SU-DHL-6 (cell line): ENCODE data around the gene MTRF1.

ENCODE experiments used
- H2AFZ ChIP-seq: fragments of 200-600 bp; sonication (generic); 2 replicates; pipeline ENCODE4 v1.6.1; 2014; ENCODE audit warnings: low read depth, mild to moderate bottlenecking, moderate library complexity, mixed read lengths, antibody characterized with exemption, low read length; ENCODE audit not compliant: severe bottlenecking
- H3F3A ChIP-seq: fragments of 200-600 bp; shearing (Covaris generic); 2 replicates; pipeline ENCODE4 v1.6.0; 2016; ENCODE audit warnings: antibody characterized with exemption, mild to moderate bottlenecking; ENCODE audit not compliant: insufficient read depth
- H3K27ac ChIP-seq: fragments of 200-600 bp; sonication (generic); 2 replicates; pipeline ENCODE4 v1.5.1; 2016; ENCODE audit warnings: low read depth, mild to moderate bottlenecking, low read length, moderate library complexity, mixed read lengths
- H3K27me3 ChIP-seq: fragments of 200-600 bp; sonication (generic), shearing (Covaris generic); 2 replicates; pipeline ENCODE4 v1.6.0; 2014; ENCODE audit warnings: mild to moderate bottlenecking, low read length
- H3K36me3 ChIP-seq: fragments of 200-600 bp; sonication (generic); 2 replicates; pipeline ENCODE4 v1.6.1; 2014; ENCODE audit warnings: mild to moderate bottlenecking, low read length, mixed read lengths
- H3K4me2 ChIP-seq: fragments of 300-600, 200-600 bp; shearing (Covaris generic), sonication (generic); 2 replicates; pipeline ENCODE4 v1.6.0; 2014; ENCODE audit warnings: low read length, low read depth, mild to moderate bottlenecking; ENCODE audit not compliant: poor library complexity, severe bottlenecking
- H3K4me3 ChIP-seq: fragments of 200-600 bp; sonication (generic); 2 replicates; pipeline ENCODE4 v1.5.1; 2014; ENCODE audit warnings: antibody characterized with exemption, low read length, mild to moderate bottlenecking, mixed read lengths; ENCODE audit not compliant: insufficient read depth, poor library complexity, severe bottlenecking
- H3K79me2 ChIP-seq: fragments of 200-600 bp; sonication (generic); 2 replicates; pipeline ENCODE4 v1.6.1; 2014; ENCODE audit warnings: mild to moderate bottlenecking, low read length, moderate library complexity; ENCODE audit not compliant: insufficient read depth
- H3K9ac ChIP-seq: fragments of 200-600 bp; sonication (generic); 2 replicates; pipeline ENCODE4 v1.7.0; 2014; ENCODE audit warnings: mild to moderate bottlenecking, low read length
- H3K9me2 ChIP-seq: fragments of 200-600 bp; sonication (generic); replicated peaks from 2 replicates; pipeline ENCODE4 v1.6.1; 2014; ENCODE audit warnings: low read length; ENCODE audit not compliant: insufficient read depth
- H3K9me3 ChIP-seq: fragments of 200-600 bp; sonication (generic); 2 replicates; pipeline ENCODE4 v1.6.1; 2014; ENCODE audit warnings: low read length, mixed read lengths; ENCODE audit not compliant: insufficient read depth
- H4K20me1 ChIP-seq: fragments of 200-600 bp; sonication (generic); 2 replicates; pipeline ENCODE4 v1.6.1; 2014; ENCODE audit warnings: low read depth, mild to moderate bottlenecking, antibody characterized with exemption, low read length, moderate library complexity, mixed read lengths
- EZH2phosphoT487 ChIP-seq: fragments of 200-600 bp; sonication (generic), shearing (Covaris generic); conservative IDR thresholded peaks from 2 replicates; pipeline ENCODE4 v1.6.1; 2018; ENCODE audit warnings: mild to moderate bottlenecking, antibody characterized with exemption, low read length, moderate library complexity, mixed read lengths
- TF ChIP-seq, protein P1 (sequence below): fragments of 200-600 bp; sonication (generic); IDR thresholded peaks from one replicate; pipeline ENCODE4 v1.5.1; 2017; ENCODE audit warnings: antibody characterized with exemption, mild to moderate bottlenecking, low read length, moderate library complexity; ENCODE audit not compliant: insufficient read depth, poor library complexity, severe bottlenecking

Gene MTRF1

DNA sequence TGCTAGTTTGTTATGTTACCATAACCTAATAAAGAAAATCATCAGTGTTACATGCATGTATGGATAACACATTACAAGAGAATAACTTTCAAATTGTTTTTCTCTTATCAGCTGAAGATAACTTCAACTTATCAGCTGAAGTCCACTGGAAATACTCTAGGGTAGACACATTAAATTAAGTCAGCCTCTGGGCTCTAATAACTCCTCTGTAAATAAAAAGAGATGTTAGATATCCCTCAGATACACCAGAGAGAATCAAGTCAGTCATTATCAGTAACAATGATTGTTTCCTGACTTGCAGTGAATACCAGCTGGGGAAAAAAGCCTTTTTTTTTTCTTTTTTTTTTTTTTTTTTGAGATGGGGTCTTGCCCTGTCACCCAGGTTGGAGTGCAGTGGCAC, 67.4 kb downstream of the MTRF1 start:
- H4K20me1 ChIP-seq: no peaks in the 10 kb centered on the region
- no peaks in the 10 kb centered on the region for H3K9me2 ChIP-seq
- H2AFZ ChIP-seq: peak overlapping the region; percentile 44
- peak overlapping the region; percentile 65 for H3K4me2 ChIP-seq
- H3K27ac ChIP-seq: peak overlapping the region; percentile 30
- H3K36me3 ChIP-seq: peaks cover 12% of the 10 kb centered on the region
- no peaks in the 10 kb centered on the region for H3K27me3 ChIP-seq
- peaks cover 24% of the 10 kb centered on the region for H3F3A ChIP-seq
- no peak overlapping the region for H3K4me3 ChIP-seq
- H3K9me3 ChIP-seq: peaks cover 21% of the 10 kb centered on the region; the same call in 1 of the 2 replicates
- no peaks in the 10 kb centered on the region for H3K79me2 ChIP-seq
- no peak overlapping the region for H3K9ac ChIP-seq
- TF ChIP-seq, protein P1, sequence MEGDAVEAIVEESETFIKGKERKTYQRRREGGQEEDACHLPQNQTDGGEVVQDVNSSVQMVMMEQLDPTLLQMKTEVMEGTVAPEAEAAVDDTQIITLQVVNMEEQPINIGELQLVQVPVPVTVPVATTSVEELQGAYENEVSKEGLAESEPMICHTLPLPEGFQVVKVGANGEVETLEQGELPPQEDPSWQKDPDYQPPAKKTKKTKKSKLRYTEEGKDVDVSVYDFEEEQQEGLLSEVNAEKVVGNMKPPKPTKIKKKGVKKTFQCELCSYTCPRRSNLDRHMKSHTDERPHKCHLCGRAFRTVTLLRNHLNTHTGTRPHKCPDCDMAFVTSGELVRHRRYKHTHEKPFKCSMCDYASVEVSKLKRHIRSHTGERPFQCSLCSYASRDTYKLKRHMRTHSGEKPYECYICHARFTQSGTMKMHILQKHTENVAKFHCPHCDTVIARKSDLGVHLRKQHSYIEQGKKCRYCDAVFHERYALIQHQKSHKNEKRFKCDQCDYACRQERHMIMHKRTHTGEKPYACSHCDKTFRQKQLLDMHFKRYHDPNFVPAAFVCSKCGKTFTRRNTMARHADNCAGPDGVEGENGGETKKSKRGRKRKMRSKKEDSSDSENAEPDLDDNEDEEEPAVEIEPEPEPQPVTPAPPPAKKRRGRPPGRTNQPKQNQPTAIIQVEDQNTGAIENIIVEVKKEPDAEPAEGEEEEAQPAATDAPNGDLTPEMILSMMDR: no peak

DNA sequence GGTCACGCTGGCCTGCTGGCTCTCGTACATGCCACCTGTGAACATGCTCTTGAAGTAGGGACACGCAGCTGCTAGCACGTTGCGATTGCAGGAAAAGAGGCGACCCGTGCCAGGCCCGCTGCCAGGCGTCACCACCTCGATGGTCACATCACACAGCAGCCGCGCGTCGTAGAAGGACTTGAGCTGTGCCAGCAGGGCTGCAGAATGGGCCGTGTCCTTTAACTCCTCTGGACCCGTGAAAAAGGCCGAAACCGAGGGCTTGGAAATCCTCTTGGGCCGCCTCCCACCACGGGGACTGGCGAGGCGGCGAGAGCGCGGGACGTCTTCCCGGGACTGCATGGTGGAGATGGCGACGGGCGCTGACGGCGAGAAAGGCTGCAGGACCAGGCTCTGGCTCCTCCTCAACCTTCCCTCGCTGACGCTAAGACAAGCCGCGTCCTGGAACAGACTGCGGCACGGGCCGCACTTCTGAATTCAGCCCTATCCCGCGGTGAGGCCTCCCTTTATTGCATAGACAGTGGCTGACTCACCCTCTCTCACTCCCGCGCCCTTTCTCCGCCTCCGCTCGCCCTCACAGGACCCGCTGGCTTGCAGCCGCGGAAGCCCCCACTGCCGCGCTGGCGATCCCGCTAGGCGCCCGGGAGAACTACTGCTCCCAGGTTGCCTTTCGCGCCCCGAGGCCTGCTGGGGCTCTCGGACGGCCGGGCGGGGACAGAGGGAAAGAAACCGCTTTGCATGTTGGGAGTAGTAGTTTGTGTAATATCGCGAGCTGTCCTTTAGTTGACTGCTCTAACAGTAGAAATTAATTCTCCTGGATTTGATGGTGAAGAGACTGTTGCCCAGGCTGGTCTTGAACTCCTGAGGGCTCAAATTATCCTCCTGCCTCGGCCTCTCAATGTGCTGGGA, 69.2 kb downstream of the MTRF1 start, which contains the start of gene KBTBD7:
Gene KBTBD7 (minus strand): TSS at position 651 of the 906 bp plus-strand sequence. CDS start 312 bp downstream, at position 339.
- no peak for TF ChIP-seq EZH2phosphoT487
- no peaks in the 10 kb centered on the region for H4K20me1 ChIP-seq
- peaks cover 12% of the 10 kb centered on the region for H3F3A ChIP-seq
- peak within 1 kb of the TSS; percentile 65 for H3K9ac ChIP-seq
- H3K9me3 ChIP-seq: peaks cover 9% of the 10 kb centered on the region; the same call in 1 of the 2 replicates
- H3K4me3 ChIP-seq: peak within 1 kb of the TSS; percentile 66
- H3K79me2 ChIP-seq: no peaks in the 10 kb centered on the region
- no peaks in the 10 kb centered on the region for H3K27me3 ChIP-seq
- peaks cover 18% of the 10 kb centered on the region for H3K36me3 ChIP-seq
- peak within 1 kb of the TSS; percentile 85 for H2AFZ ChIP-seq
- peak within 1 kb of the TSS; percentile 37 for H3K27ac ChIP-seq
- peak within 1 kb of the TSS; percentile 65 for H3K4me2 ChIP-seq
- H3K9me2 ChIP-seq: no peaks in the 10 kb centered on the region

DNA sequence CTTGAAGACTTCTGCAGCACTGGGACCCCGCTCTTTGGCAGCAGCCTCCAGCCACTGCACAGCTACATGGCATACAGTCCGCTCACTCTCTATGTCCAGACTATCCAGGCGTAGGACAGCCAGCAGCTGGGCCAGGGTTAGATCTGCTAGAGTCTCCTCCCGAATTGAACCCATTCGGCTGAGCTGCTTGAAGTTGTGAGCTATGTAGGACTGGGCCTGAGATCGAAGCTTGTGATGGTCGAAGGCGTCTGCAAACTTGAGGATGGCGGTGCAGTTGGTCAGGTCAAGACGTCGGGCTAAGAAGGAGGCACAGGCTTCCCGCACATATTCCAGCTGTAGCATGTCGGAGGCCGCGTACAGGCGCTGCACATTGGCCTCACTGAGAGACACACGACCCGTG, 69.9 kb downstream of the MTRF1 start:
- Histone ChIP-seq H2AFZ (no peak overlapping the region), H3F3A (peaks cover 5% of the 10 kb centered on the region; the same call in 1 of the 2 replicates), H3K4me2 (peak overlapping the region; percentile 65), H3K9me3 (peaks cover 5% of the 10 kb centered on the region; the same call in 1 of the 2 replicates), H3K4me3 (no peak overlapping the region), H3K27ac (no peak overlapping the region), H3K36me3 (peaks cover 16% of the 10 kb centered on the region), H3K9ac (no peak overlapping the region), H3K9me2 (no peaks in the 10 kb centered on the region), H3K27me3 (no peaks in the 10 kb centered on the region), H4K20me1 (no peaks in the 10 kb centered on the region), H3K79me2 (no peaks in the 10 kb centered on the region)
- TF ChIP-seq, protein P1: no peak

DNA sequence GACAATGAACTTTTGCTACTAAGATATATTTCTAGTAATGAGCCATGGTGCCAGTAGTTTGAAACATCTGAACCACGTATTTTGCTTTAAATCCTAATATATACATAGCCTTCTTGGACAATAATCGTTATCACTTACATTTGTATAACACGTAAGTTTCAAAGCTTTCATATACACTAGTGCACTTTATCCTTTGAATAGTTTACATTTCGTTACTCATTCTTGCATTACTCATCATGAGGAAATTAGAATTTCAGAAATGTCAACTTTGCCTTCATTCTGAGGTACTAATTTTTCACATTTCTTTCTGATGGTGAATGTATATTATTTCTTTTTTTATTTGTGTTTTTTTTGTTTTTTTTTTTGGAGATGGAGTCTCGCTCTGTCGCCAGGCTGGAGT, 74.8 kb downstream of the MTRF1 start:
- H2AFZ ChIP-seq: no peak overlapping the region
- no peak overlapping the region for H3K9ac ChIP-seq
- no peaks in the 10 kb centered on the region for H4K20me1 ChIP-seq
- no peak overlapping the region for H3K4me2 ChIP-seq
- no peak overlapping the region for H3K4me3 ChIP-seq
- no peaks in the 10 kb centered on the region for H3K27me3 ChIP-seq
- H3K27ac ChIP-seq: no peak overlapping the region
- TF ChIP-seq, protein P1: no peak
- no peak for TF ChIP-seq EZH2phosphoT487
- H3K9me3 ChIP-seq: peaks cover 4% of the 10 kb centered on the region; the same call in 1 of the 2 replicates
- H3K9me2 ChIP-seq: no peaks in the 10 kb centered on the region
- peaks cover 16% of the 10 kb centered on the region for H3K36me3 ChIP-seq
- no peaks in the 10 kb centered on the region; the same call in 1 of the 2 replicates for H3F3A ChIP-seq
- no peaks in the 10 kb centered on the region for H3K79me2 ChIP-seq
